Measurements from ENCODE around the gene TMEM123. TPM values are rescaled to one million over a fixed set of nuclear protein-coding genes. Genes with fewer than 3 reads are reported as not detected.

The TMEM123 gene
- total and polyA plus RNA-seq, 2 of the 4 experiments (the other 2 are of a cell fraction) = 96.9 to 127 TPM

DNA sequence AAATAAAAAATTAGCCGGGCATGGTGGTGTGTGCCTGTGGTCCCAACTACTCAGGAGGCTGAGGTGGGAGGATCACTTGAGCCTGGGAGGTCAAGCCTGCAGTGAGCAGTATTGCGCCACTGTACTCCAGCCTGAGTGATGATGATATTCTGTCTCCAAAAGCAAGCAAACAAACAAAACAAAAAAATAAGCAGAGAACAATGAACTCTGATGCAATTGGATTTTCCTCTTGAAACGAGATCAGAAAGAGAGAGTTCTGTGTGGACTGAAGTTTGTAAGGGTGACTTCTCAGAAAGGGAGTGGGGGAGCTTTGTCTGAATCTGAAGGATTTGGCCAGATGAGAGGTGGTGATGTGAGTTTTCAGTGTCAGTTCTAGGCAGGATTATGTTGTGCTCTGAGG lies 6.0 kb upstream of the TMEM123 start:
- in situ Hi-C loops (cut with MboI; ENCODE audit: low sequenced_read_pairs) = no loop called here

More for the DNA sequence above, 6.0 kb upstream of the TMEM123 start:
- ChIA-PET CTCF (no interaction called here), POLR2A (ENCODE audit: unreplicated experiment) (no interaction called here)
- no peaks in the 10 kb centered on the region for H3K36me3 ChIP-seq (ENCODE audit: control insufficient read depth, insufficient read depth, low read length)
- peaks cover 6% of the 10 kb centered on the region for H3K9me1 ChIP-seq (ENCODE audit: insufficient read depth, low read length)
- WGBS, 2 experiments (ENCODE audit: extremely low coverage in 2 of 2, insufficient read length in 1 of 2) = no CpG with 5 or more reads among the region's 3 CpGs
- BruUV-seq (replicated peaks) = no TSS peak
- no peak for TF ChIP-seq CEBPB (IDR thresholded peaks at IDR 0.05; ENCODE audit: low read depth, low read length)
- no peak for TF ChIP-seq RAD21 (IDR thresholded peaks at IDR 0.05; ENCODE audit: low read length)
- no peak for TF ChIP-seq BHLHE40 (IDR thresholded peaks at IDR 0.05; ENCODE audit: low read depth, low read length)
- TF ChIP-seq CHD1 (IDR thresholded peaks at IDR 0.05; ENCODE audit: low read depth, low read length) = no peak
- TF ChIP-seq, protein P1, sequence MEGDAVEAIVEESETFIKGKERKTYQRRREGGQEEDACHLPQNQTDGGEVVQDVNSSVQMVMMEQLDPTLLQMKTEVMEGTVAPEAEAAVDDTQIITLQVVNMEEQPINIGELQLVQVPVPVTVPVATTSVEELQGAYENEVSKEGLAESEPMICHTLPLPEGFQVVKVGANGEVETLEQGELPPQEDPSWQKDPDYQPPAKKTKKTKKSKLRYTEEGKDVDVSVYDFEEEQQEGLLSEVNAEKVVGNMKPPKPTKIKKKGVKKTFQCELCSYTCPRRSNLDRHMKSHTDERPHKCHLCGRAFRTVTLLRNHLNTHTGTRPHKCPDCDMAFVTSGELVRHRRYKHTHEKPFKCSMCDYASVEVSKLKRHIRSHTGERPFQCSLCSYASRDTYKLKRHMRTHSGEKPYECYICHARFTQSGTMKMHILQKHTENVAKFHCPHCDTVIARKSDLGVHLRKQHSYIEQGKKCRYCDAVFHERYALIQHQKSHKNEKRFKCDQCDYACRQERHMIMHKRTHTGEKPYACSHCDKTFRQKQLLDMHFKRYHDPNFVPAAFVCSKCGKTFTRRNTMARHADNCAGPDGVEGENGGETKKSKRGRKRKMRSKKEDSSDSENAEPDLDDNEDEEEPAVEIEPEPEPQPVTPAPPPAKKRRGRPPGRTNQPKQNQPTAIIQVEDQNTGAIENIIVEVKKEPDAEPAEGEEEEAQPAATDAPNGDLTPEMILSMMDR (conservative IDR thresholded peaks at IDR 0.05; ENCODE audit: low read depth, low read length) = no peak
- no peak for TF ChIP-seq RFX5 (IDR thresholded peaks at IDR 0.05; ENCODE audit: low read depth, low read length)
- TF ChIP-seq ELK1 (IDR thresholded peaks at IDR 0.05; ENCODE audit: borderline replicate concordance, low read depth, low read length) = no peak
- no peak overlapping the region for H4K91ac ChIP-seq (ENCODE audit: insufficient read depth, low read depth, low read length)
- no peak overlapping the region for H2BK20ac ChIP-seq (ENCODE audit: low read depth, low read length)
- no peak overlapping the region for H2BK5ac ChIP-seq (ENCODE audit: low read depth, low read length, poor library complexity, severe bottlenecking)
- H3K27ac ChIP-seq (ENCODE audit: insufficient read depth, low read length) = no peak overlapping the region
- no peak overlapping the region for H3K14ac ChIP-seq (replicated peaks; ENCODE audit: low read depth, low read length)
- no peak overlapping the region for H2BK15ac ChIP-seq (ENCODE audit: low read depth, low read length)
- H3K4me3 ChIP-seq (ENCODE audit: insufficient read depth, low read depth, low read length) = no peak overlapping the region
- peaks cover 4 to 7% of the 10 kb centered on the region in 2 experiments; a peak in 2 of 4 replicates for H3K79me1 ChIP-seq (ENCODE audit: low read depth in 1 of 2, low read length in 2 of 2)
- H3K23ac ChIP-seq (ENCODE audit: low read depth, low read length) = no peak overlapping the region
- peaks cover 3% of the 10 kb centered on the region for H3K4me1 ChIP-seq (ENCODE audit: control insufficient read depth, insufficient read depth, low read length)
- no peak overlapping the region for H2AK5ac ChIP-seq (ENCODE audit: low read depth, low read length)
- DNase-seq (no peak), ATAC-seq (ENCODE audit: low read depth) (no peak)
- no peaks in the 10 kb centered on the region for H3K27me3 ChIP-seq (ENCODE audit: control insufficient read depth, insufficient read depth, low read length)
- H4K8ac ChIP-seq (ENCODE audit: low read depth in 2 of 2, low read length in 2 of 2) = no peak overlapping the region
- no peaks in the 10 kb centered on the region for H4K20me1 ChIP-seq (ENCODE audit: insufficient read depth, low read length)
- no peaks in the 10 kb centered on the region for H3K9me3 ChIP-seq (ENCODE audit: control insufficient read depth, insufficient read depth, low read length)
- no peak overlapping the region for H3K18ac ChIP-seq (ENCODE audit: low read depth, low read length)
- H3K9ac ChIP-seq (ENCODE audit: low read depth, low read length) = no peak overlapping the region
- intact Hi-C loops (cut with micrococcal nuclease) (no loop called here), dilution Hi-C loops (cut with HindIII; ENCODE audit: low sequenced_read_pairs, unreplicated experiment) (no loop called here)
- no peak overlapping the region for H2AK9ac ChIP-seq (replicated peaks; ENCODE audit: low read depth, low read length, poor library complexity)
- no peak overlapping the region for H3K4ac ChIP-seq (ENCODE audit: low read depth, low read length)
- H4K5ac ChIP-seq (ENCODE audit: low read depth, low read length) = no peak overlapping the region
- H3K56ac ChIP-seq (ENCODE audit: extremely low read depth, insufficient read depth, low read length) = no peak overlapping the region
- no peak overlapping the region for H2BK120ac ChIP-seq (ENCODE audit: low read depth, low read length)
- no peak overlapping the region for H3K4me2 ChIP-seq (ENCODE audit: low read depth, low read length)
- no peak overlapping the region for H2AFZ ChIP-seq (replicated peaks; ENCODE audit: low read length, poor library complexity)
